ENCODE measurements around the gene SH3RF1. TPM values are rescaled to one million over a fixed set of nuclear protein-coding genes. Genes with fewer than 3 reads are reported as not detected.

Gene SH3RF1
- total and polyA plus RNA-seq, 2 of the 13 experiments (the other 11 are each of a cell fraction or from before 2014, with no cell fraction given) = 3.1 to 3.2 TPM

DNA sequence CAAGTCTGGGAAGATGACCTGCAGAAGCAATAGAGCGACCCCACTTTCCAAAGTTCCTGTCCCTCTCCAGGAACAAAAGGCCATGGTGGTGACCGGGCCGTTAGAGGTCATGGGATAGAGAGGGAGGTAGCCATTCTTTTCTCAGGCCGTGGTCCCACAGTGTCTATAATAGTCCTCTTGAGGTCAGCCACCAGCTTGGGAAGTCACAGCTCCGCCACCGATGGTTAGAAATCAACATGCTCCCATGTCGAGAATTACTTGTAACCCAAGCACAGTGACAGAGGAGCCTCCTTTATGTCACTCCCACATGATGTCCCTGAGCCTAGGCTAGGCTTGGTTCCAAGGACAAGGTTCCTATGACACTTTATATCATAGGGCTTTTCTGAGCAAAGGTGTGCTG is 212.4 kb downstream of the SH3RF1 start:
- WGBS (ENCODE audit: low lambda C conversion rate) = 55% methylated on average over 7 of the region's 7 CpGs
- Histone ChIP-seq H3K27me3 (ENCODE audit: control insufficient read depth in 1 of 2, insufficient read depth in 2 of 2, low read length in 2 of 2) (no peaks in the 10 kb centered on the region; a peak in 1 of 5 replicates), H3K79me2 (ENCODE audit: insufficient read depth, low read length) (no peaks in the 10 kb centered on the region), H3K4me1 (ENCODE audit: insufficient read depth, low read length) (peaks cover 29% of the 10 kb centered on the region), H3K36me3 (replicated peaks in 1 of 2; ENCODE audit: control insufficient read depth in 1 of 2, insufficient read depth in 2 of 2, low read length in 2 of 2) (no peaks in the 10 kb centered on the region), H3K27ac (ENCODE audit: extremely low read length, insufficient read depth, low read length) (no peak overlapping the region), H2AFZ (ENCODE audit: low read length) (no peak overlapping the region), H3K9ac (ENCODE audit: insufficient read depth, low read depth, low read length) (no peak overlapping the region), H4K20me1 (ENCODE audit: insufficient read depth, low read length) (no peaks in the 10 kb centered on the region), H3K4me2 (ENCODE audit: low read depth, low read length) (no peak overlapping the region), H3K4me3 (replicated peaks in 1 of 3; ENCODE audit: insufficient read depth in 1 of 3, low read depth in 2 of 3, low read length in 3 of 3) (no peak overlapping the region), H3K9me3 (ENCODE audit: low read length) (no peaks in the 10 kb centered on the region)
- ATAC-seq = no peak
- intact Hi-C loops (cut with micrococcal nuclease; ENCODE audit: unreplicated experiment) (no loop called here), in situ Hi-C loops (cut with HindIII; ENCODE audit: extremely low pct_ligation_motif_present, low pct_unique_long_range_greater_than_20kb) (no loop called here)
- no peak for DNase-seq (ENCODE audit: low spot score)
- BruUV-seq (replicated peaks) = no TSS peak
- ChIA-PET CTCF (ENCODE audit: low intra/inter-chr PET ratio, low total read pairs) (no interaction called here), POLR2A (no interaction called here)
- TF ChIP-seq, protein P1, sequence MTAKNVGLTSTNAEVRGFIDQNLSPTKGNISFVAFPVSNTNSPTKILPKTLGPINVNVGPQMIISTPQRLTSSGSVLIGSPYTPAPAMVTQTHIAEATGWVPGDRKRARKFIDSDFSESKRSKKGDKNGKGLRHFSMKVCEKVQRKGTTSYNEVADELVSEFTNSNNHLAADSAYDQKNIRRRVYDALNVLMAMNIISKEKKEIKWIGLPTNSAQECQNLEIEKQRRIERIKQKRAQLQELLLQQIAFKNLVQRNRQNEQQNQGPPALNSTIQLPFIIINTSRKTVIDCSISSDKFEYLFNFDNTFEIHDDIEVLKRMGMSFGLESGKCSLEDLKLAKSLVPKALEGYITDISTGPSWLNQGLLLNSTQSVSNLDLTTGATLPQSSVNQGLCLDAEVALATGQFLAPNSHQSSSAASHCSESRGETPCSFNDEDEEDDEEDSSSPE (CRISPR knock-in tag; IDR thresholded peaks at IDR 0.05) = no peak
- TF ChIP-seq ZNF878 (CRISPR knock-in tag; IDR thresholded peaks at IDR 0.05) (no peak), CC2D1A (CRISPR knock-in tag; IDR thresholded peaks at IDR 0.05) (no peak), KLF15 (CRISPR knock-in tag; IDR thresholded peaks at IDR 0.05; ENCODE audit: borderline replicate concordance) (no peak), CCAR2 (optimal IDR thresholded peaks at IDR 0.05; ENCODE audit: low read depth, low read length) (no peak), ZNF451 (CRISPR knock-in tag; IDR thresholded peaks at IDR 0.05) (no peak), SIX4 (CRISPR knock-in tag; IDR thresholded peaks at IDR 0.05) (no peak), ZNF772 (CRISPR knock-in tag; IDR thresholded peaks at IDR 0.05) (no peak), CHD2 (IDR thresholded peaks at IDR 0.05; ENCODE audit: low read depth, low read length) (no peak), SOX5 (CRISPR knock-in tag; IDR thresholded peaks at IDR 0.05; ENCODE audit: borderline replicate concordance) (no peak), ZKSCAN8 (CRISPR knock-in tag; IDR thresholded peaks at IDR 0.05; ENCODE audit: borderline replicate concordance) (no peak), MAF1 (CRISPR knock-in tag; IDR thresholded peaks at IDR 0.05; ENCODE audit: borderline replicate concordance) (no peak), ZNF674 (CRISPR knock-in tag; IDR thresholded peaks at IDR 0.05; ENCODE audit: low read depth) (no peak), TCF7L2 (IDR thresholded peaks at IDR 0.05; ENCODE audit: low read depth, low read length) (no peak)
- no peak for FAIRE-seq

Measured in HepG2 (cell line).